Endothelial cell of umbilical vein (primary cell): ENCODE data around the gene GLDN. TPM values are rescaled to one million over a fixed set of nuclear protein-coding genes. Genes with fewer than 3 reads are reported as not detected.

Experiments used
- BruUV-seq: library from RNA; stranded (reverse); fragments of 400-500 nt; replicated peaks from 2 replicates; lab custom pipeline; 2021; lab: Mats Ljungman, UMichigan
- CTCF ChIA-PET: fragments of 300-600, 350-600 bp; sonication (Branson Sonifier 250); formaldehyde crosslinking; loops from one replicate; lab custom pipeline; 2021; ENCODE audit warnings: antibody characterized with exemption, inconsistent platforms; lab: Charles Lee
- POLR2A ChIA-PET: fragments of 300-600, 350-600 bp; sonication (Branson Sonifier 250); formaldehyde crosslinking; loops from one replicate; lab custom pipeline; 2021; ENCODE audit warnings: antibody characterized with exemption, inconsistent platforms; lab: Charles Lee
- DNase-seq: peaks from one replicate; pipeline ENCODE4 v3.0.0-alpha.2; 2011; ENCODE audit warnings: low read depth, low spot score
- FAIRE-seq: peaks from 2 replicates; lab custom pipeline; 2011; peaks lifted over from hg19 to GRCh38; lab: Jason Lieb, UNC
- H2AFZ ChIP-seq: 2 replicates; pipeline ENCODE4 v1.6.0; 2012; ENCODE audit warnings: low read depth, low read length, control low read depth, inconsistent platforms
- H3K27ac ChIP-seq: 2 replicates; pipeline ENCODE4 v1.5.1; 2011; ENCODE audit warnings: low read depth, mild to moderate bottlenecking, control low read depth, low read length, moderate library complexity; ENCODE audit not compliant: insufficient read depth
- H3K27me3 ChIP-seq, 2 experiments: 2 replicates each; pipeline versions ENCODE4 v1.6.0 to v1.6.1; 2011; ENCODE audit warnings: low read length in 2 of 2, mixed read lengths in 1 of 2; ENCODE audit not compliant: control insufficient read depth in 2 of 2, insufficient read depth in 2 of 2
- H3K36me3 ChIP-seq, 2 experiments: 2 replicates in 1 of 2; 3 replicates in 1 of 2; pipeline ENCODE4 v1.5.1; 2011; ENCODE audit warnings: low read length in 2 of 2, mild to moderate bottlenecking in 1 of 2, moderate library complexity in 1 of 2; ENCODE audit not compliant: control insufficient read depth in 2 of 2, insufficient read depth in 2 of 2; ENCODE audit errors: extremely low read depth in 1 of 2
- H3K4me1 ChIP-seq: 3 replicates; pipeline ENCODE4 v1.5.1; 2011; ENCODE audit warnings: mild to moderate bottlenecking, low read length; ENCODE audit not compliant: control insufficient read depth, insufficient read depth; ENCODE audit errors: extremely low read depth
- H3K4me2 ChIP-seq: 2 replicates; pipeline ENCODE4 v1.6.1; 2011; ENCODE audit warnings: low read length, control low read depth, mixed read lengths; ENCODE audit not compliant: insufficient read depth
- H3K4me3 ChIP-seq, 3 experiments: fragments of 200-600 bp in 1 of 3; sonication (generic), shearing (Covaris generic) in 1 of 3; replicated peaks in 1 of 3; 2 replicates each; pipeline ENCODE4 v1.5.1; 2011 to 2016; ENCODE audit warnings: control low read depth in 3 of 3, low read length in 3 of 3, mild to moderate bottlenecking in 2 of 3, inconsistent platforms in 1 of 3, low read depth in 1 of 3, moderate library complexity in 1 of 3; ENCODE audit not compliant: insufficient read depth in 1 of 3
- H3K79me2 ChIP-seq: 2 replicates; pipeline ENCODE4 v1.6.0; 2012; ENCODE audit warnings: low read length, inconsistent platforms; ENCODE audit not compliant: control insufficient read depth, insufficient read depth
- H3K9ac ChIP-seq: replicated peaks from 2 replicates; pipeline ENCODE3; 2011; ENCODE audit warnings: low read length, control low read depth; ENCODE audit not compliant: insufficient read depth; ENCODE audit errors: extremely low read depth
- H3K9me1 ChIP-seq: replicated peaks from 3 replicates; pipeline ENCODE4 v1.6.0; 2011; ENCODE audit warnings: mild to moderate bottlenecking, low read length; ENCODE audit not compliant: control insufficient read depth, insufficient read depth; ENCODE audit errors: extremely low read depth
- H3K9me3 ChIP-seq: replicated peaks from 2 replicates; pipeline ENCODE4 v1.5.1; 2012; ENCODE audit warnings: low read length, inconsistent platforms; ENCODE audit not compliant: control insufficient read depth, insufficient read depth
- H4K20me1 ChIP-seq: replicated peaks from 2 replicates; pipeline ENCODE3; 2011; ENCODE audit warnings: mild to moderate bottlenecking, low read length; ENCODE audit not compliant: control insufficient read depth, insufficient read depth; ENCODE audit errors: extremely low read depth
- CTCF ChIP-seq, 2 donors: IDR thresholded peaks; 1 replicate in 1 of 2; 2 replicates in 1 of 2; pipeline ENCODE4 v1.5.1; 2011; ENCODE audit warnings: low read length in 2 of 2, mild to moderate bottlenecking in 2 of 2, moderate library complexity in 2 of 2, control low read depth in 1 of 2, inconsistent platforms in 1 of 2, low read depth in 1 of 2; ENCODE audit not compliant: insufficient read depth in 1 of 2; ENCODE audit errors: extremely low read depth in 1 of 2
- EZH2 ChIP-seq: IDR thresholded peaks from 2 replicates; pipeline ENCODE4 v1.6.1; 2012; ENCODE audit warnings: borderline replicate concordance, low read depth, mild to moderate bottlenecking, moderate library complexity, low read length, inconsistent platforms; ENCODE audit not compliant: severe bottlenecking
- FOS ChIP-seq: IDR thresholded peaks from 2 replicates; pipeline ENCODE4 v1.6.1; 2011; ENCODE audit warnings: mild to moderate bottlenecking, low read length, moderate library complexity, borderline replicate concordance; ENCODE audit not compliant: insufficient read depth
- GATA2 ChIP-seq: IDR thresholded peaks from 2 replicates; pipeline ENCODE4 v1.7.0; 2011; ENCODE audit warnings: low read depth, mild to moderate bottlenecking, moderate library complexity, mixed read lengths, low read length; ENCODE audit not compliant: insufficient read length, insufficient read depth
- JUN ChIP-seq: IDR thresholded peaks from 2 replicates; pipeline ENCODE4 v1.6.1; 2011; ENCODE audit warnings: borderline replicate concordance, low read depth; ENCODE audit not compliant: insufficient read length, insufficient read depth
- MAX ChIP-seq: IDR thresholded peaks from 2 replicates; pipeline ENCODE4 v1.6.1; 2011; ENCODE audit not compliant: insufficient read depth, insufficient read length
- MYC ChIP-seq: IDR thresholded peaks from one replicate; pipeline ENCODE4 v1.6.1; 2011; ENCODE audit warnings: mild to moderate bottlenecking, low read depth, low read length
- POLR2A ChIP-seq: IDR thresholded peaks from 2 replicates; pipeline ENCODE4 v1.6.1; 2012; ENCODE audit warnings: low read depth, mild to moderate bottlenecking, control low read depth, low read length
- POLR2AphosphoS5 ChIP-seq: IDR thresholded peaks from 2 replicates; pipeline ENCODE4 v1.6.1; 2012; ENCODE audit warnings: low read depth, mild to moderate bottlenecking, control low read depth, low read length, moderate library complexity; ENCODE audit not compliant: insufficient read depth
- dilution Hi-C: fragments of 300-500 bp; cut with MboI; formaldehyde crosslinking; loops from one replicate; pipeline ENCODE4 v1.15.0; 2019; ENCODE audit warnings: low sequenced_read_pairs; ENCODE audit not compliant: extremely low pct_ligation_motif_present
- intact Hi-C: fragments of 100-400 bp; cut with micrococcal nuclease; formaldehyde crosslinking; loops from one replicate; pipeline ENCODE4 v1.10.0; 2022
- polyA plus RNA-seq, 4 experiments: library from polyadenylated mRNA; depleted of rRNA in 3 of 4; stranded (reverse) in 3 of 4; unstranded in 1 of 4; fragments of >200 nt; gene quantifications; 2 replicates each; pipeline versions ENCODE4 v1.2.1 to v1.2.3, GENCODE V29; 2011 to 2012; ENCODE audit warnings: missing spikeins in 1 of 4
- total RNA-seq: library from RNA; stranded (reverse); gene quantifications from 2 replicates; pipeline ENCODE4 v1.2.3, GENCODE V29; 2021

Gene GLDN
- total and polyA plus RNA-seq, 2 donors (not counting 3 experiments of a cell fraction or from before 2014, with no cell fraction given), result not detected

GRCh38 chr15:51299187-51300015 is 42.1 kb upstream of the GLDN start:
- H3K9me3 ChIP-seq, result no peaks in the 10 kb centered on the region
- POLR2A ChIA-PET, result no interaction called here
- intact Hi-C loops (no loop called here), dilution Hi-C loops (no loop called here)
- CTCF ChIA-PET, result interaction anchor here (0.7 to 3.2 kb wide), 12 partner anchors 11 to 136 kb away, joined by 3 to 15 read pairs (median 4); no protein-coding TSS in a partner anchor
- H4K20me1 ChIP-seq, result no peaks in the 10 kb centered on the region
- FAIRE-seq (no peak), DNase-seq (no peak)
- no peaks in the 10 kb centered on the region for H3K79me2 ChIP-seq
- no peak overlapping the region for H3K4me2 ChIP-seq
- no peak overlapping the region for H3K4me3 ChIP-seq
- no TSS peak for BruUV-seq
- H3K9ac ChIP-seq, result no peak overlapping the region
- no peaks in the 10 kb centered on the region for H3K9me1 ChIP-seq
- TF ChIP-seq MAX (no peak), FOS (no peak), CTCF (IDR thresholded peaks at IDR 0.05; ENCODE audit: extremely low read depth in 1 of 2, insufficient read depth in 1 of 2, low read depth in 1 of 2, low read length in 2 of 2) (no peak), MYC (no peak), POLR2AphosphoS5 (no peak), EZH2 (no peak), POLR2A (no peak), JUN (no peak), GATA2 (no peak)
- H3K27me3 ChIP-seq, result peaks cover 83% of the 10 kb centered on the region in 2 experiments
- H3K27ac ChIP-seq, result no peak overlapping the region
- H3K4me1 ChIP-seq, result no peaks in the 10 kb centered on the region
- H3K36me3 ChIP-seq, result no peaks in the 10 kb centered on the region
- no peak overlapping the region for H2AFZ ChIP-seq
